Fibroblast of mammary gland (primary cell): ENCODE measurements around the gene MCAT.

Experiments
- DNase-seq: peaks from one replicate; pipeline ENCODE4 v3.0.0-alpha.2; 2010; ENCODE audit warnings: low read depth
- H3K4me3 ChIP-seq: 2 replicates; pipeline ENCODE4 v1.5.1; 2011; ENCODE audit warnings: low read depth, mild to moderate bottlenecking, low read length, moderate library complexity; ENCODE audit not compliant: control insufficient read depth
- CTCF ChIP-seq: conservative IDR thresholded peaks from 2 replicates; pipeline ENCODE4 v1.5.1; 2011; ENCODE audit warnings: low read depth, low read length, inconsistent platforms; ENCODE audit not compliant: control insufficient read depth, insufficient read depth

The MCAT gene

GRCh38 chr22:43153899-43154298 lies 10.7 kb upstream of the MCAT start:
- DNase-seq: peak; percentile 43
- TF ChIP-seq CTCF: no peak
- H3K4me3 ChIP-seq: peak overlapping the region; percentile 25

GRCh38 chr22:43152357-43153071 lies 9.3 kb upstream of the MCAT start:
- H3K4me3 ChIP-seq: peak overlapping the region; percentile 79
- peak; percentile 37 for DNase-seq
- no peak for TF ChIP-seq CTCF

- no peak for TF ChIP-seq CTCF
- peak overlapping the region; percentile 79 for H3K4me3 ChIP-seq
- no peak for DNase-seq
Observed at GRCh38 chr22:43152003-43152356, 8.8 kb upstream of the MCAT start.

DNA sequence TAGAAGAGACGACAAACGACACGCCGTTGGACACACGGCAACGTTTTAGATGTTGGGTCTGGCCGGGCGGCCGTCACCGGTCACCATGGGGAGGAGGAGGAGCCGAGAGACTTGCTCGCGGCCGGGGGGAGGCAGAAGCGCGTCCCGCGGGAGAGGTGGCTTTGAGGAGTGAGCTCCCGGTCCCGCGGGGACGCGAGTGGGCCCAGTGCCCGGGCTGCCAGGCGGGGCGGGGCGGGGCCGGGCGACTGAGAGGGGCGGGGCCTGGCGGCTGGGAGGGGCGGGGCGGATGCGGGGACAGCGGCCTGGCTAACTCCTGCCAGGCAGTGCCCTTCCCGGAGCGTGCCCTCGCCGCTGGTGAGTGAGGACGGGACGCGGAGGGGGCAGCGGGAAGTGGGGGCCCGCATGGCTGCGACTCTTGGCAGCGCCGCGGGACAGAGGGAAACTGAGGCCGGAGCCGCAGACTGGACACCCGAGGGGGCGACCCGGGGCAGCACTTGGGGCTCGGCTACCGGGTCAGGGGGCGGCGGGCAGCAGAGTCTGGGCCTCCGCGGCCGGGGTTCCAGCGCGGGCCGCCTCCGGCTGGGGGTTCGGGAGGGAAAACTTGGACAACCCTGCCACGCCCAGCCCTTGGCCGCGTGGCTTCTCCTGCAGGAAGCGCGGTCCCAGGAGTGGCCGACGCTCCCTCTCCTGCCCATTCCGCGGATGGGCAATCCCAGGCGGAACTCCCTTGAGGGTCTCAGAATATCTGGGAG lies 8.2 kb upstream of the MCAT start, which contains the start of gene TSPO:
Gene TSPO, plus strand, starts transcription at position 309 of the 752 bp plus-strand sequence. CDS start 7,680 bp downstream, outside the sequence.
- peak; percentile 35 for DNase-seq
- peak within 1 kb of the TSS; percentile 79 for H3K4me3 ChIP-seq
- TF ChIP-seq CTCF: no peak

GRCh38 chr22:43150731-43151206 lies 7.6 kb upstream of the MCAT start:
- DNase-seq: no peak
- TF ChIP-seq CTCF: no peak
- peak overlapping the region; percentile 79 for H3K4me3 ChIP-seq

DNA sequence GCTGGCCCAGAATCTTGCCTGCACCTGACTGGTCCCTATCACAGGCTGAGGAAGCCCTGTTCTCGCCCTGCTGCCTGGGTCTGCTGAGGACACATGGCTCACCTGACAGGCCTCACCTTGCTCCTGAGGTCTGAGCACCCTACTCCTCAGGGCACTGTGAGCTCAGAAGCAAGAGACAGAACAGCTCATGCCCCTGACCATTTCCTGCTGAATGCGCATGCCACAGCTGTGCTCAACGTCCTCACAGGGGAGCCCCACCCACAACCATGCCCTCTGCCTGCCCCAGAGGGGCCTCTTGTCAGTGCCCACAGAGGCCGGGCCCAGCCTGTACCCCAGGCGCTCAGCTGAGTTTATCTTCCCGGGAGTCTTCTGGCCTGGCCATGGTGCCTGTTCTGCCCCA lies 5.4 kb upstream of the MCAT start:
- no peak overlapping the region for H3K4me3 ChIP-seq
- no peak for TF ChIP-seq CTCF
- no peak for DNase-seq
